Smooth muscle cell of trachea (primary cell): ENCODE results near the gene ZNF487. TPM values are rescaled to one million over a fixed set of nuclear protein-coding genes. Genes with fewer than 3 reads are reported as not detected.

Experiments
- total RNA-seq: library from RNA; depleted of rRNA; stranded (reverse); fragments of >200 nt; gene quantifications from 2 replicates; pipeline ENCODE4 v1.2.1, GENCODE V29; 2014

Gene ZNF487
- total RNA-seq, result 4.3 and 5.4 TPM in 2 replicates

DNA sequence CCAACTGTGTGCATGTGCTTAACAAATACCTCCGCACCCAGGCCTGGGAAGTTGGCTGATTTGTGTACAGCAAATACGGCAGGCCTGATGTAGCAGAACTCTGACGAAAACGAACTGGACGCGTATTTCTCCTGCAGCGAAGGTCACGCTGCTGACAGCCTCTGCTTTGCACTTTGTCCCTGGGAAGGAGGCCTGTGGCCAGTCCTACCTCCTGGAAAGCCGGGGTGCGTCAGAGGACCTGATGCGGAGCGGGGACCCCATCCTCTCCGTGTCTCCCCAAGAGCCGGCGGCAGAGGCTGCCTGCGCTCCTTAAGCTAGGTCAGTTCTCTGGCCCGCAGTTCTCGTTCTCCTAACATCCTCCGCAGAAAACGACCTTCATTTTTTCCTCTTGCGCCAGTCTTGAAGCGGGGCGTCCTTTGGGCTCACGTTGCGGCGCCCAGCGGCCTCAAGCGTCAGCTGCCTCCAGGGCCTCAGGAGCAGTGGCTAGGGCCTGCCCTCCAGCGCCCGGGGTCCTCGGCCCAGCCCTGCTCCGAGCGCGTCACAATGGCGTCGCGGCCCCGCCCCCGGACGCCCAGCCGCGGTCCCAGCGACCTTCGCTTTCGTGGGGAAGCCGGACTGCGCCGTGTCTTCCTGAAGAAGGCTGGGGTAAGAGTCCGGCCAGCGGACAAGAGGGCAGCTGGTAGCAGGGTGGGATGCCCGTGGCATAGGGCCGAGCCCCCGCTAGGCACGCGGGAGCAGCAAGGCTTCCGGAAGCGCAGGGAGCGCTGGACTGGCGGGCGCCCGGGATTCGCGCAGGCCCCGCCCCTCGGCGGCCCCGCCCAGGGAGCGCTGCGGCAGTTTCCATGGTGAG is at the start of gene ZNF487:
TSS of gene ZNF487 (plus strand) at position 821 of the 850 bp plus-strand sequence. CDS start 38,703 bp downstream, outside the sequence.

DNA sequence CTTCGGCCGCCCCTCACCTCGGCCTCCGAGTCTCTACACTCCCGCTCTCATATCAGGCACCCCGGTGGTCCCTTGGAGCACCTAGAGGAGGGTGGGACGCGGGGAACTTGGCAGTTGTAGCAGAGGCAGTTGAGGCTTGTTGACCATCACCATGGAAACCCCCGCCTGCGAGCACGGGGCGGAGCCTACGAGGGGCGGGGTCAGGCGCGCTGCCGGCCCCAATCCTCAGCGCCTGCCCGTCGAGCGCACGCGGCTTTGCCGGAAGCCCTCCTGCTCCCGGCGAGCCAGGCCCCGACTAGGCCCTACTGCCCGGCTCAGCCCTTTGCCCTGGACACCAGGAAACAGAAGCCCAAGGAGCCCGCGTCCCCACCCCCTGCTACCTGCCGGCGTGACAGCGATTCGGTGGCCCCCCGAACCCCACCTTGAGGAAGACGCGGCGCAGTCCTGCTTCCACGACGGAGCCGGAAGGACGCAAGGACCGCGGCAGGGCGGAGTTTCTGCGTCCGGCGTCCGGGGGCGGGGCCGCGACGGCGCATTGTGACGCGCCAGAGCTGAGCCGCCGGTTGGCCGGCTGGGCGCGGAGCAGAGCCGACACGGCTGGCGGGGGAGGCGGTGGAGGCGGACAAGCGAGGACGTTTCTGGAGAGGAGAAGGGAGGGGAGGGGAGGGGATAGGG is 28.1 kb upstream of the ZNF487 start, which contains the start of gene HNRNPF:
TSS of gene HNRNPF (minus strand) at position 477 of the 675 bp plus-strand sequence. CDS start 21,302 bp downstream, outside the sequence.

Other genes starting within 250 kb of the ZNF487 start
- 5.5 and 8.4 TPM in 2 replicates for gene RASGEF1A, start 170.0 kb upstream of the ZNF487 start, total RNA-seq
- gene FXYD4, start 65.5 kb upstream of the ZNF487 start, total RNA-seq, result not detected in 2 replicates
- 240 and 242 TPM in 2 replicates for gene HNRNPF, start 27.9 kb upstream of the ZNF487 start, total RNA-seq
- 5.5 TPM in 2 replicates for gene ZNF239, start 137.5 kb downstream of the ZNF487 start, total RNA-seq
- 3.3 and 3.6 TPM in 2 replicates for gene ZNF485, start 169.3 kb downstream of the ZNF487 start, total RNA-seq
- gene ZNF32, start 211.8 kb downstream of the ZNF487 start, total RNA-seq, result 39.3 and 39.5 TPM in 2 replicates